Raji (cell line): ENCODE measurements around the gene BRPF1.

Source experiments
- POLR2A ChIP-seq: IDR thresholded peaks from 2 replicates; pipeline ENCODE4 v1.6.1; 2011; ENCODE audit warnings: low read depth, low read length, control low read depth; ENCODE audit not compliant: insufficient read depth

BRPF1 gene

DNA sequence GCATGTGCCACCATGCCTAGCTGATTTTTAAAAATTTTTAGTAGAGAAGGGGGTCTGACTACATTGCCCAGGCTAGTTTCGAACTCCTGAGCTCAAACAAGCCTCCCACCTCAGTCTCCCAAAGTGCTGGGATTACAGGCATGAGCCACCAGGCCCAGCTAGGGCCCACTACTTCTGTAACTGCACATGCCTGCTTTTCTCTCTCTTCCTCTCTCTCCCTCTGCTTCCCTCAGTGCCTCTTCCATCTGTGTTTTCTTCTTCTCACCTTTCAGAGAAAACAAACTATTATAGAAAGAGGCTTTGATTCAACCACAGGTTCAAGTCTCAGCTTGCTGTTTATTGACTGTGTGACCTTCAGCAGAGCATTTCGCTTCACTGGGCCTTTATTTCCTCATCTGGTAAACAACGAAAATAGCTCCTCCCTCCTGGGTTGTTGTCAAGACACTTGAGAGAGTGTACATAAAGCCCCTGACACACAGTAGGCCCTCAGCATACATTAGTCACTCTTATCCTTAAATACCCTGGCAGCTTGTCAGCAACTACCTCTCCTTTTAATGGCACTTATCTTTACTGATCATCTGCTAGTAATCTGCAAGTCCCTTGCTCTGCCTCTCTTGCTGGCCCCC lies 50.6 kb downstream of the BRPF1 start:
- TF ChIP-seq POLR2A: no peak

- no peak for TF ChIP-seq POLR2A
Measured at GRCh38 chr3:9782770-9783169, 51.2 kb downstream of the BRPF1 start.

DNA sequence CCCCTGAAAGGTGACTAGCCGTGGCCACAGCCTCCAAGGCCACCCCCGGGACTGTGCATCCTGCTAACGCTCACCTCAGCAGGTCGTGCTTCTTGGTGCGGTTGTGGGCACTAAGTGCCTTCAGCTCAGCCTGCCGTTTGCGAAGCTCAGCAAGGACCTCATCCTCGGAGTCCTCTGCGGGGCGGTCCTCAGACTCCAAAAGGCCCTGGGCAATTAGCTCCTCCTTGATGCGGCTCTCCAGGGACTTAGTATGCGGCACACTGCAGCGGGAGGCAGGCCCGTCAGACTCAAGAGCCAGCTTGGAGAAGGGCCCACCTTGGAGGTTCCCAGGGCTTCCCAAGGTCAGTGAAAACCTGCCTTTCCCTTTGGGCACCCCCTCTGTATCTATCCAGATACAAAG lies 52.4 kb downstream of the BRPF1 start:
- TF ChIP-seq POLR2A: no peak

DNA sequence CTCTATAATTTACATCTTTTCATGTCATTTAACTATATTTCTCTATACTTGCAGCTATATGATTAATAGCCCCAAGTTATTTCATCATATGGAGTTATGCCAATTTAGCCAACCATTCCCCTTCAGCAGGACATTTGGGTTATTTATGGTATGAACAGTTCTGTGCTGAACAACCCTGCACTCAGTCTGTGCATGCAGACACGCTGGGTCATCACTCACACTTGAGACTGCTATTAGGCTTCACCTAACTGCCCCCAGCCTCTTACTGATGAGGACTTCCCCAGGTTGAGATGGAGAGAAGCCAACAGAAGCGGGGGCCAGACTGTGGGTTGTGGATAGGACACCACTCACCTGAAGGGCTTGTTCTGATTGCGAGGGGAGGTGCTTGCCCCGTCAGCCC lies 53.4 kb downstream of the BRPF1 start:
- TF ChIP-seq POLR2A: no peak

GRCh38 chr3:9785602-9786001 lies 54.1 kb downstream of the BRPF1 start:
- no peak for TF ChIP-seq POLR2A

- no peak for TF ChIP-seq POLR2A
Measured at GRCh38 chr3:9786209-9786739, 54.7 kb downstream of the BRPF1 start.

- TF ChIP-seq POLR2A: no peak
Measured at GRCh38 chr3:9786825-9787669, 55.5 kb downstream of the BRPF1 start.

GRCh38 chr3:9787714-9788113 lies 56.2 kb downstream of the BRPF1 start:
- TF ChIP-seq POLR2A: no peak

- TF ChIP-seq POLR2A: 0 out of 2 replicates have a peak, but pooled peaks have one; percentile 11
Measured at GRCh38 chr3:9791127-9791526, 59.6 kb downstream of the BRPF1 start.

GRCh38 chr3:9791790-9792404 lies 60.4 kb downstream of the BRPF1 start:
- peak; percentile 41; the same call in 1 of the 2 replicates for TF ChIP-seq POLR2A

DNA sequence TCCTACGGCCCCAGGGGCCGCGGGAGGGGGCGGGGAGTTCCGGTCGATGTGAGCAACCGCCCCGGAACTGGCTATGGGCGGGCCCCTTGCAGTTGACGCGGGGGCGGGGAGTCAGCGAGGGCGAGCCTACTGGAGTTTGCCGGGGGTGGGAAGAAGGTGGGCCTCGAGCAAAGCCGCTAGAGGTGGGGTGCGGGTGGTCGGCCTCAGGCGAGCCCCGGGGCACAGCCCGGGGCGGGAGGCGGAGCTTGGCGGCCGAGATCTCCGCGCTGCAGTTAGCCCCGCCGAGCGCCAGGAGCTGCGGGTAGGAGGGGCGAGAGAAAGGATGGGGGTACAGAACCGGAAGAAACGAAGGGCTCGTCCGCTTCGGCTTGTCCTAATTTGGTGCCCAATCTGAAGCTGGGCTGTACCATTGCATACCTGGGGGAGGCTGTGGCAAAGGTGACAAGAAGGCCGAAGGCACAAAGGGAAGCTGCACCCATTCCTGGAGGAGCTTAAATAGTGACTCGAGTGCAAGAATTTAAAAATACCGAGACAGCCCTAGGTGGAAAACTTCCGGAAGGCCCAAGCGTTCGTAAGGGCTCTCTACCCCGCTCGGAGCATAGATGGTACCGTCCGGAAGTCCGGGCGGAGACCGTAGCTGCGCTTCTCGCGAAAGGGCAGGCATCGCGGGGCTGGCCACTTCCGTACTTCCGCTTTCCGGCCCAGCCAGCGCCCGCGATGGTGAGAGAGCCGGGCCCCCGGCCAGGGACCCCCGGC lies 61.0 kb downstream of the BRPF1 start, which contains the start of the genes ARPC4 and TADA3:
Gene ARPC4 (plus strand): TSS at position 678 of the 756 bp plus-strand sequence. CDS start 40 bp downstream, at position 718.
Gene TADA3 (minus strand): TSS at position 69 of the 756 bp plus-strand sequence. CDS start 1,007 bp downstream, outside the sequence.
- peak; percentile 70 for TF ChIP-seq POLR2A

GRCh38 chr3:9793161-9793781 lies 61.7 kb downstream of the BRPF1 start:
- no peak; the same call in 1 of the 2 replicates for TF ChIP-seq POLR2A

GRCh38 chr3:9794400-9794799 lies 62.9 kb downstream of the BRPF1 start:
- no peak for TF ChIP-seq POLR2A

GRCh38 chr3:9795207-9795606 lies 63.7 kb downstream of the BRPF1 start:
- TF ChIP-seq POLR2A: no peak
